MCF 10A (cell line): ENCODE data around the gene FNIP2. TPM values are rescaled to one million over a fixed set of nuclear protein-coding genes. Genes with fewer than 3 reads are reported as not detected.

ENCODE experiments used
- BruUV-seq: library from RNA; stranded (reverse); fragments of 400-500 nt; replicated peaks from 2 replicates; lab custom pipeline; 2021; lab: Mats Ljungman, UMichigan
- CTCF ChIA-PET: fragments of 300-600 bp; sonication (Branson Sonifier 250); formaldehyde crosslinking; extraction: SDS; loops from one replicate; lab custom pipeline; 2021; ENCODE audit warnings: antibody characterized with exemption, inconsistent platforms; lab: Yijun Ruan, JAX
- POLR2A ChIA-PET: fragments of 300-600, 350-650 bp; sonication (Branson Sonifier 250); formaldehyde crosslinking; extraction: SDS; loops from one replicate; lab custom pipeline; 2020; ENCODE audit warnings: antibody characterized with exemption, inconsistent platforms; lab: Yijun Ruan, JAX
- DNase-seq: peaks from one replicate; pipeline ENCODE4 v3.0.0-alpha.2; 2018; ENCODE audit not compliant: unreplicated experiment
- H3K27ac Mint-ChIP-seq: one replicate; pipeline ENCODE4 v1.8.0; 2022; ENCODE audit warnings: mild to moderate bottlenecking, low read depth, mixed read lengths; ENCODE audit not compliant: unreplicated experiment
- H3K27me3 Mint-ChIP-seq: one replicate; pipeline ENCODE4 v1.8.0; 2022; ENCODE audit warnings: mixed read lengths; ENCODE audit not compliant: insufficient read depth, unreplicated experiment
- H3K36me3 Mint-ChIP-seq: one replicate; pipeline ENCODE4 v1.8.0; 2022; ENCODE audit warnings: mild to moderate bottlenecking, moderate library complexity, mixed read lengths; ENCODE audit not compliant: insufficient read depth, unreplicated experiment
- H3K4me1 Mint-ChIP-seq: one replicate; pipeline ENCODE4 v1.8.0; 2022; ENCODE audit warnings: mixed read lengths; ENCODE audit not compliant: insufficient read depth, unreplicated experiment
- H3K4me3 Mint-ChIP-seq: one replicate; pipeline ENCODE4 v1.8.0; 2022; ENCODE audit warnings: mild to moderate bottlenecking, moderate library complexity, mixed read lengths; ENCODE audit not compliant: unreplicated experiment
- H3K9me3 Mint-ChIP-seq: one replicate; pipeline ENCODE4 v1.8.0; 2022; ENCODE audit warnings: mixed read lengths; ENCODE audit not compliant: unreplicated experiment
- CTCF ChIP-seq: fragments of 200-600 bp; IDR thresholded peaks from one replicate; pipeline ENCODE4 v1.8.0; 2022; ENCODE audit warnings: antibody characterized with exemption, mild to moderate bottlenecking; ENCODE audit not compliant: unreplicated experiment
- intact Hi-C: fragments of 100-400 bp; cut with micrococcal nuclease; formaldehyde crosslinking; loops from 2 replicates; pipeline ENCODE4 v1.14.1; 2022
- total RNA-seq: library from RNA; stranded (reverse); gene quantifications from 2 replicates; pipeline ENCODE4 v1.2.3, GENCODE V29; 2022

The FNIP2 gene
- total RNA-seq, 1 experiment from 2014 or later: 6.4 TPM

DNA sequence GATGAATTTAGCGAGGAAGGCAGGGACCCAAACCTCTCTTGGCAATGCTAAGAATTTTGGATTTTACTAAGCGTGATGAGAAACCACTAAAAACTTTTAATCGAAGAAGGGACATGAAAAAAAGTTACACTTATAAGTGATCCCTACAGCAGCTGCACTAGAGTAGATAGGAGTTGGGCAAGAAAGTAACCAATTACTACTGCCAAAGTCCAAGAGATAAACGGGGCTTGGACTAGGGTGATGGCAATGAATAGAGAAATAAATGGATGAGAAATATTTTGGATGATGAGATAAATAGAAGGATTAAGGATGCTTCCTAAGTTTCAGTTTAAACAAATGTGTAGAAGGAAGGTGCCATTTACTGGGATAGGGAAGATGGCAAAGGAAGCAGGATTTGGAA lies 6.3 kb upstream of the FNIP2 start:
- no TSS peak for BruUV-seq
- Mint-ChIP-seq H3K4me3 (no peak overlapping the region), H3K4me1 (no peaks in the 10 kb centered on the region), H3K36me3 (no peaks in the 10 kb centered on the region), H3K27ac (no peak overlapping the region), H3K9me3 (no peaks in the 10 kb centered on the region), H3K27me3 (no peaks in the 10 kb centered on the region)
- TF ChIP-seq CTCF: no peak
- intact Hi-C loops: no loop called here
- no peak for DNase-seq
- CTCF ChIA-PET: interaction anchor here (0.6 to 1.1 kb wide), 2 partner anchors 8 to 393 kb away, joined by 5 read pairs; no protein-coding TSS in a partner anchor
- POLR2A ChIA-PET: interaction anchor here (1.1 to 1.4 kb wide), 2 partner anchors 24 to 39 kb away, joined by 3 to 5 read pairs; partner anchors contain the start of gene PPID

DNA sequence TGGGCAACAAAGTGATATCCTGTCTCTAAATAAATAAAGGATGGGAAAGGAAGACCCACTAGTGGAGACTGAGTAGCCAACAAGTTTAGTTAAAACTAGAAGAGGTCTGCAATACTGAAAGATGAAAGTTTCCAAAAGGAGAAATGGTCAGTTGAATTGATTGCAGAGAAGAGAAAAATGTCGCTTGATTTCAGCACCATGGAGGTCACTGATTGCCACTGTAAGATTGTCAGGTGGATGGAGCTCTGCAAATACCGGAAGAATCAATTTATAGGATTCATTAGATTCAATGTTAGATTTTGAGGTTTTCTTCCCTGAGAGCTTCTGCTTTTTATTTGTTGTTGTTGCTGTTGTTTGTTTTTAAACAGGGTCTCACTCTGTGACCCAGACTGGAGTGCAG lies 5.4 kb upstream of the FNIP2 start:
- no peak for DNase-seq
- H3K36me3 Mint-ChIP-seq: no peaks in the 10 kb centered on the region
- no peaks in the 10 kb centered on the region for H3K4me1 Mint-ChIP-seq
- no peak for TF ChIP-seq CTCF
- H3K27me3 Mint-ChIP-seq: no peaks in the 10 kb centered on the region
- intact Hi-C loops: no loop called here
- CTCF ChIA-PET: interaction anchor here (0.6 kb wide), 1 partner anchor 26 kb away, joined by 3 read pairs; no protein-coding TSS in a partner anchor
- no peaks in the 10 kb centered on the region for H3K9me3 Mint-ChIP-seq
- no peak overlapping the region for H3K4me3 Mint-ChIP-seq
- H3K27ac Mint-ChIP-seq: no peak overlapping the region
- POLR2A ChIA-PET: interaction anchor here (1.1 to 1.4 kb wide), 2 partner anchors 25 to 40 kb away, joined by 3 to 5 read pairs; partner anchors contain the start of gene PPID
- no TSS peak for BruUV-seq

- Mint-ChIP-seq H3K9me3 (no peaks in the 10 kb centered on the region), H3K4me3 (no peak overlapping the region), H3K4me1 (peaks cover 11% of the 10 kb centered on the region), H3K27ac (no peak overlapping the region), H3K36me3 (no peaks in the 10 kb centered on the region), H3K27me3 (no peaks in the 10 kb centered on the region)
- BruUV-seq: no TSS peak
- ChIA-PET CTCF (interaction anchor here (0.6 kb wide), 1 partner anchor 248 kb away, joined by 3 read pairs; no protein-coding TSS in a partner anchor), POLR2A (interaction anchor here (1.5 kb wide), 1 partner anchor 55 kb away, joined by 3 read pairs; no protein-coding TSS in a partner anchor)
- TF ChIP-seq CTCF: no peak
- DNase-seq: no peak
- intact Hi-C loops: no loop called here
Observed at GRCh38 chr4:158766434-158767044, 2.3 kb upstream of the FNIP2 start.

DNA sequence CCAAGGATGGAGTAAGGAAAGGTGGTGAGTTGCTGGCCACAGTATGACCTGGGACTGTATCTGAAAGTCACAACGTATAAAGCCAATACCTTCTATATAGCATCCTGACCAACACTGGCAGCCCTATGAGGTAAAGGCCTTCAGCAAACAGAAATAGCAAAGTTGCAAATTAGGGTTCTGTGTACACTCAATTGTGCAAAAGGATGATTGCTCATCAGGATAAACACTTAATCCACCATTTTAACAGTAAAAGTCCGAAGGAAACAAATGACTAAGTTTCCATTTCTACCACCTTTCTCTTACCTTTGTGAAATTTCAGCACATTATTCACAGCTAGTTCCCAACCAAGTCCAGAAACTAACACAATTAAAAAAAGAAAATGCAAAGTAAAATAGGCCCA lies 1.4 kb upstream of the FNIP2 start:
- H3K4me3 Mint-ChIP-seq: no peak overlapping the region
- intact Hi-C loops: no loop called here
- no peaks in the 10 kb centered on the region for H3K9me3 Mint-ChIP-seq
- TF ChIP-seq CTCF: no peak
- ChIA-PET CTCF (no interaction called here), POLR2A (interaction anchor here (0.6 to 1.5 kb wide), 2 partner anchors 16 to 54 kb away, joined by 3 to 4 read pairs; no protein-coding TSS in a partner anchor)
- BruUV-seq: no TSS peak
- peaks cover 11% of the 10 kb centered on the region for H3K4me1 Mint-ChIP-seq
- no peak for DNase-seq
- no peak overlapping the region for H3K27ac Mint-ChIP-seq
- no peaks in the 10 kb centered on the region for H3K36me3 Mint-ChIP-seq
- H3K27me3 Mint-ChIP-seq: no peaks in the 10 kb centered on the region
